ENCODE results near the gene GRK6. TPM values are rescaled to one million over a fixed set of nuclear protein-coding genes. Genes with fewer than 3 reads are reported as not detected.

The GRK6 gene
- polyA plus RNA-seq, 1 experiment = 16.4 TPM

- no peak overlapping the region for H3K27ac ChIP-seq (ENCODE audit: low read depth, low read length)
- H3K9me3 ChIP-seq (ENCODE audit: control insufficient read depth, insufficient read depth, low read length) = no peaks in the 10 kb centered on the region; the same call in 1 of the 2 replicates
- no peak for DNase-seq (ENCODE audit: low read depth, low spot score)
- ChIA-PET POLR2A (interaction anchor here (1.7 to 12.1 kb wide), 3 partner anchors 9 to 21 kb away, joined by 10 to 230 read pairs (median 42); partner anchors contain the start of genes DBN1 and PDLIM7), CTCF (no interaction called here)
- H3K27me3 ChIP-seq (ENCODE audit: control insufficient read depth, insufficient read depth, low read length) = no peaks in the 10 kb centered on the region
- H3K4me3 ChIP-seq (ENCODE audit: low read depth, low read length) = no peak overlapping the region
- TF ChIP-seq CTCF (IDR thresholded peaks at IDR 0.05; ENCODE audit: low read depth, low read length) = no peak
Measured at GRCh38 chr5:177486256-177486655, 59.8 kb downstream of the GRK6 start.

GRCh38 chr5:177487144-177487543, 60.7 kb downstream of the GRK6 start:
- no peak for DNase-seq (ENCODE audit: low read depth, low spot score)
- Histone ChIP-seq H3K4me3 (ENCODE audit: low read depth, low read length) (no peak overlapping the region), H3K9me3 (ENCODE audit: control insufficient read depth, insufficient read depth, low read length) (no peaks in the 10 kb centered on the region; the same call in 1 of the 2 replicates), H3K27me3 (ENCODE audit: control insufficient read depth, insufficient read depth, low read length) (no peaks in the 10 kb centered on the region), H3K27ac (ENCODE audit: low read depth, low read length) (peak overlapping the region; percentile 21)
- POLR2A ChIA-PET = interaction anchor here (1.7 to 12.1 kb wide), 3 partner anchors 9 to 20 kb away, joined by 10 to 230 read pairs (median 42); partner anchors contain the start of genes DBN1 and PDLIM7
- CTCF ChIA-PET = interaction anchor here (2.1 kb wide), 1 partner anchor 14 kb away, joined by 9 read pairs; no protein-coding TSS in a partner anchor
- no peak for TF ChIP-seq CTCF (IDR thresholded peaks at IDR 0.05; ENCODE audit: low read depth, low read length)

- TF ChIP-seq CTCF (IDR thresholded peaks at IDR 0.05; ENCODE audit: low read depth, low read length) = no peak
Measured at GRCh38 chr5:177487975-177488374, 61.5 kb downstream of the GRK6 start.

GRCh38 chr5:177489119-177489716, 62.7 kb downstream of the GRK6 start:
- Histone ChIP-seq H3K27me3 (ENCODE audit: control insufficient read depth, insufficient read depth, low read length) (no peaks in the 10 kb centered on the region), H3K27ac (ENCODE audit: low read depth, low read length) (no peak overlapping the region), H3K4me3 (ENCODE audit: low read depth, low read length) (no peak overlapping the region), H3K9me3 (ENCODE audit: control insufficient read depth, insufficient read depth, low read length) (no peaks in the 10 kb centered on the region; the same call in 1 of the 2 replicates)
- ChIA-PET POLR2A (interaction anchor here (0.6 to 12.1 kb wide), 3 partner anchors 6 to 177 kb away, joined by 3 to 230 read pairs (median 42); partner anchors contain the start of genes DBN1 and PDLIM7), CTCF (interaction anchor here (0.6 to 2.1 kb wide), 2 partner anchors 12 to 35 kb away, joined by 3 to 9 read pairs; no protein-coding TSS in a partner anchor)
- TF ChIP-seq CTCF (IDR thresholded peaks at IDR 0.05; ENCODE audit: low read depth, low read length) = no peak
- DNase-seq (ENCODE audit: low read depth, low spot score) = no peak

More at GRCh38 chr5:177487975-177488374, 61.5 kb downstream of the GRK6 start:
- no peaks in the 10 kb centered on the region; the same call in 1 of the 2 replicates for H3K9me3 ChIP-seq (ENCODE audit: control insufficient read depth, insufficient read depth, low read length)
- no peaks in the 10 kb centered on the region for H3K27me3 ChIP-seq (ENCODE audit: control insufficient read depth, insufficient read depth, low read length)
- ChIA-PET CTCF (interaction anchor here (2.1 kb wide), 1 partner anchor 13 kb away, joined by 9 read pairs; no protein-coding TSS in a partner anchor), POLR2A (interaction anchor here (6.2 to 12.1 kb wide), 2 partner anchors 8 to 11 kb away, joined by 42 to 230 read pairs; partner anchors contain the start of genes DBN1 and PDLIM7)
- DNase-seq (ENCODE audit: low read depth, low spot score) = no peak
- no peak overlapping the region for H3K4me3 ChIP-seq (ENCODE audit: low read depth, low read length)
- no peak overlapping the region for H3K27ac ChIP-seq (ENCODE audit: low read depth, low read length)
